Transverse colon (tissue), 4 donors: ENCODE data around the gene GCNA.

Source experiments
- POLR2A ChIP-seq: fragments of 450-650 bp; IDR thresholded peaks from one replicate; pipeline ENCODE4 v1.6.1; 2016; ENCODE audit warnings: antibody characterized with exemption, mild to moderate bottlenecking, moderate library complexity
- POLR2AphosphoS5 ChIP-seq, 3 donors: sonication (generic); formaldehyde crosslinking; IDR thresholded peaks; one replicate each; pipeline ENCODE4 v1.6.1; 2016; ENCODE audit warnings: antibody characterized with exemption in 3 of 3
- TF ChIP-seq, protein P1 (sequence below), 5 experiments: fragments of 200-600 bp in 3 of 5; fragments of 450-650 bp in 2 of 5; sonication (generic) in 3 of 5; IDR thresholded peaks; 1 replicate in 2 of 5; 2 replicates in 3 of 5; pipeline ENCODE4 v1.5.1; 2016 to 2017; ENCODE audit warnings: antibody characterized with exemption in 5 of 5, inconsistent platforms in 3 of 5, mild to moderate bottlenecking in 2 of 5, moderate library complexity in 1 of 5

GRCh38 chrX:71542825-71543224 is 35.4 kb upstream of the GCNA start:
- no peak for TF ChIP-seq POLR2A
- TF ChIP-seq, protein P1, sequence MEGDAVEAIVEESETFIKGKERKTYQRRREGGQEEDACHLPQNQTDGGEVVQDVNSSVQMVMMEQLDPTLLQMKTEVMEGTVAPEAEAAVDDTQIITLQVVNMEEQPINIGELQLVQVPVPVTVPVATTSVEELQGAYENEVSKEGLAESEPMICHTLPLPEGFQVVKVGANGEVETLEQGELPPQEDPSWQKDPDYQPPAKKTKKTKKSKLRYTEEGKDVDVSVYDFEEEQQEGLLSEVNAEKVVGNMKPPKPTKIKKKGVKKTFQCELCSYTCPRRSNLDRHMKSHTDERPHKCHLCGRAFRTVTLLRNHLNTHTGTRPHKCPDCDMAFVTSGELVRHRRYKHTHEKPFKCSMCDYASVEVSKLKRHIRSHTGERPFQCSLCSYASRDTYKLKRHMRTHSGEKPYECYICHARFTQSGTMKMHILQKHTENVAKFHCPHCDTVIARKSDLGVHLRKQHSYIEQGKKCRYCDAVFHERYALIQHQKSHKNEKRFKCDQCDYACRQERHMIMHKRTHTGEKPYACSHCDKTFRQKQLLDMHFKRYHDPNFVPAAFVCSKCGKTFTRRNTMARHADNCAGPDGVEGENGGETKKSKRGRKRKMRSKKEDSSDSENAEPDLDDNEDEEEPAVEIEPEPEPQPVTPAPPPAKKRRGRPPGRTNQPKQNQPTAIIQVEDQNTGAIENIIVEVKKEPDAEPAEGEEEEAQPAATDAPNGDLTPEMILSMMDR (IDR thresholded peaks at IDR 0.05): no peak
- TF ChIP-seq POLR2AphosphoS5 (IDR thresholded peaks at IDR 0.05): no peak
